WTC11 (cell line): Measurements from ENCODE around the gene RUVBL1.

Source experiments
- GABPB1 ChIP-seq: sonication (generic); formaldehyde crosslinking; IDR thresholded peaks from 2 replicates; pipeline ENCODE4 v1.8.1; 2023; ENCODE audit warnings: mild to moderate bottlenecking, missing genetic modification reagents
- RELA ChIP-seq: sonication (generic); formaldehyde crosslinking; IDR thresholded peaks from 2 replicates; pipeline ENCODE4 v1.8.1; 2022; ENCODE audit warnings: missing genetic modification reagents, mild to moderate bottlenecking, borderline replicate concordance
- TF ChIP-seq, protein P1 (sequence below): fragments of 200-600 bp; IDR thresholded peaks from 2 replicates; pipeline ENCODE4 v1.8.0; 2022; ENCODE audit warnings: antibody characterized with exemption

DNA sequence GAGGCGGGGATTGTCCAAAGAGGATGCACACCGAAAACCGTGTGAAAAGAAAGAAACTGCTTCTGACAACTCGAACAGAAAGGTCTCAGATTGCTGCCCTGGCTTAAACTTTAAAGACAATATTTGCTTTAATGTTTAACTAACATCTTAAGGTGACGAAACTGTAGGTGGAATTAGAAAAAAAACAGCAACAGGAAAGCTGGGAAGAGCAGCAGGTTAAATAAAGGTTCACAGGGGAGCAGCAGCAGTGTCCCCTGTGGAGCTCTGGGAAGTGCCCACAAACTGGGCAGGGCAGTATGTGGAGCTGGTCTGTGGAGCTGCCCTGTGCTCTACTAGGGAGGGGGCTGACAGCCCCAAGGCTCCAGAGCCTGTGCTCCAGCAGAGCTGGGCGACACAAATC is 25.4 kb downstream of the RUVBL1 start:
- TF ChIP-seq, protein P1, sequence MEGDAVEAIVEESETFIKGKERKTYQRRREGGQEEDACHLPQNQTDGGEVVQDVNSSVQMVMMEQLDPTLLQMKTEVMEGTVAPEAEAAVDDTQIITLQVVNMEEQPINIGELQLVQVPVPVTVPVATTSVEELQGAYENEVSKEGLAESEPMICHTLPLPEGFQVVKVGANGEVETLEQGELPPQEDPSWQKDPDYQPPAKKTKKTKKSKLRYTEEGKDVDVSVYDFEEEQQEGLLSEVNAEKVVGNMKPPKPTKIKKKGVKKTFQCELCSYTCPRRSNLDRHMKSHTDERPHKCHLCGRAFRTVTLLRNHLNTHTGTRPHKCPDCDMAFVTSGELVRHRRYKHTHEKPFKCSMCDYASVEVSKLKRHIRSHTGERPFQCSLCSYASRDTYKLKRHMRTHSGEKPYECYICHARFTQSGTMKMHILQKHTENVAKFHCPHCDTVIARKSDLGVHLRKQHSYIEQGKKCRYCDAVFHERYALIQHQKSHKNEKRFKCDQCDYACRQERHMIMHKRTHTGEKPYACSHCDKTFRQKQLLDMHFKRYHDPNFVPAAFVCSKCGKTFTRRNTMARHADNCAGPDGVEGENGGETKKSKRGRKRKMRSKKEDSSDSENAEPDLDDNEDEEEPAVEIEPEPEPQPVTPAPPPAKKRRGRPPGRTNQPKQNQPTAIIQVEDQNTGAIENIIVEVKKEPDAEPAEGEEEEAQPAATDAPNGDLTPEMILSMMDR = no peak
- TF ChIP-seq RELA (CRISPR knock-in tag) (no peak), GABPB1 (CRISPR knock-in tag) (no peak)
